ENCODE measurements around the gene USP35.

DNA sequence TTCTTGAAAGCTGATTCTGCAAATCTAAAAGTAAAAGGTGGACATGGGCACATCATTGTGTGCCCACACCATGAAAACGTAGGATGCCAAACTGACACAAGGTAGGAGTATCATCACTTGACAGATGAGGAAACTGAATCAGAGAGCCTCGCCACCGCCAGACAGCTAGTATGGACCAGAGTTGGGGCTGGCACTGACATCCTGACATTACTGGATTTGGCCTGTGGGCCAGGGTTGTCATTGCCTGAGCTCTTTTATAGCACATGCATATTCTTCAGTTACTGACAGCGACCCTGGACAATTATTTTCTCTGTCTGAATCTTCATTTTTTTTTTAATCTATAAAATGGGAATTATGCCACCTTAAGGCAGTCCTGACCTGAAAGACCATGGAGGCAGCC is 16.5 kb downstream of the USP35 start:
- TF ChIP-seq, protein P1, sequence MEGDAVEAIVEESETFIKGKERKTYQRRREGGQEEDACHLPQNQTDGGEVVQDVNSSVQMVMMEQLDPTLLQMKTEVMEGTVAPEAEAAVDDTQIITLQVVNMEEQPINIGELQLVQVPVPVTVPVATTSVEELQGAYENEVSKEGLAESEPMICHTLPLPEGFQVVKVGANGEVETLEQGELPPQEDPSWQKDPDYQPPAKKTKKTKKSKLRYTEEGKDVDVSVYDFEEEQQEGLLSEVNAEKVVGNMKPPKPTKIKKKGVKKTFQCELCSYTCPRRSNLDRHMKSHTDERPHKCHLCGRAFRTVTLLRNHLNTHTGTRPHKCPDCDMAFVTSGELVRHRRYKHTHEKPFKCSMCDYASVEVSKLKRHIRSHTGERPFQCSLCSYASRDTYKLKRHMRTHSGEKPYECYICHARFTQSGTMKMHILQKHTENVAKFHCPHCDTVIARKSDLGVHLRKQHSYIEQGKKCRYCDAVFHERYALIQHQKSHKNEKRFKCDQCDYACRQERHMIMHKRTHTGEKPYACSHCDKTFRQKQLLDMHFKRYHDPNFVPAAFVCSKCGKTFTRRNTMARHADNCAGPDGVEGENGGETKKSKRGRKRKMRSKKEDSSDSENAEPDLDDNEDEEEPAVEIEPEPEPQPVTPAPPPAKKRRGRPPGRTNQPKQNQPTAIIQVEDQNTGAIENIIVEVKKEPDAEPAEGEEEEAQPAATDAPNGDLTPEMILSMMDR (IDR thresholded peaks at IDR 0.05; ENCODE audit: insufficient read depth, low read length, poor library complexity, severe bottlenecking): no peak
- no peak for TF ChIP-seq EZH2phosphoT487 (conservative IDR thresholded peaks at IDR 0.05; ENCODE audit: low read length)
